ENCODE data around the gene FBXL13.

FBXL13 gene

GRCh38 chr7:102992509-102992937, 82.1 kb downstream of the FBXL13 start:
- no peak for TF ChIP-seq CTCF (IDR thresholded peaks at IDR 0.05; ENCODE audit: insufficient read depth, low read depth, low read length, missing control alignments)
- DNase-seq (ENCODE audit: low read depth), result no peak
- no peak overlapping the region for H3K4me3 ChIP-seq (ENCODE audit: low read depth, low read length)

GRCh38 chr7:102991540-102992214, 82.9 kb downstream of the FBXL13 start:
- no peak for DNase-seq (ENCODE audit: low read depth)
- TF ChIP-seq CTCF (IDR thresholded peaks at IDR 0.05; ENCODE audit: insufficient read depth, low read depth, low read length, missing control alignments), result no peak
- no peak overlapping the region for H3K4me3 ChIP-seq (ENCODE audit: low read depth, low read length)

- DNase-seq (ENCODE audit: low read depth), result no peak
- no peak for TF ChIP-seq CTCF (IDR thresholded peaks at IDR 0.05; ENCODE audit: insufficient read depth, low read depth, low read length, missing control alignments)
- no peak overlapping the region for H3K4me3 ChIP-seq (ENCODE audit: low read depth, low read length)
These were observed 83.5 kb downstream of the FBXL13 start for GRCh38 chr7:102991077-102991539.

- TF ChIP-seq CTCF (IDR thresholded peaks at IDR 0.05; ENCODE audit: insufficient read depth, low read depth, low read length, missing control alignments), result no peak
- DNase-seq (ENCODE audit: low read depth), result no peak
- no peak overlapping the region for H3K4me3 ChIP-seq (ENCODE audit: low read depth, low read length)
These were observed 84.0 kb downstream of the FBXL13 start for GRCh38 chr7:102990642-102991041.

- DNase-seq (ENCODE audit: low read depth), result no peak
- no peak for TF ChIP-seq CTCF (IDR thresholded peaks at IDR 0.05; ENCODE audit: insufficient read depth, low read depth, low read length, missing control alignments)
- H3K4me3 ChIP-seq (ENCODE audit: low read depth, low read length), result no peak overlapping the region
These were observed 85.7 kb downstream of the FBXL13 start for GRCh38 chr7:102988631-102989560.

- no peak for TF ChIP-seq CTCF (IDR thresholded peaks at IDR 0.05; ENCODE audit: insufficient read depth, low read depth, low read length, missing control alignments)
- no peak overlapping the region for H3K4me3 ChIP-seq (ENCODE audit: low read depth, low read length)
- DNase-seq (ENCODE audit: low read depth), result no peak
These were observed 86.5 kb downstream of the FBXL13 start for GRCh38 chr7:102988088-102988487.

All from GM12865 (cell line).